Inflammatory macrophage (primary cell): ENCODE results near the gene PLEKHD1.

Experiments used
- DNase-seq, 2 donors: peaks; one replicate each; pipeline ENCODE4 v3.0.0-alpha.2; 2020 to 2022

PLEKHD1 gene

GRCh38 chr14:69519204-69520100, 34.9 kb downstream of the PLEKHD1 start:
- no peak for DNase-seq

GRCh38 chr14:69522026-69522425, 37.5 kb downstream of the PLEKHD1 start:
- no peak for DNase-seq

DNA sequence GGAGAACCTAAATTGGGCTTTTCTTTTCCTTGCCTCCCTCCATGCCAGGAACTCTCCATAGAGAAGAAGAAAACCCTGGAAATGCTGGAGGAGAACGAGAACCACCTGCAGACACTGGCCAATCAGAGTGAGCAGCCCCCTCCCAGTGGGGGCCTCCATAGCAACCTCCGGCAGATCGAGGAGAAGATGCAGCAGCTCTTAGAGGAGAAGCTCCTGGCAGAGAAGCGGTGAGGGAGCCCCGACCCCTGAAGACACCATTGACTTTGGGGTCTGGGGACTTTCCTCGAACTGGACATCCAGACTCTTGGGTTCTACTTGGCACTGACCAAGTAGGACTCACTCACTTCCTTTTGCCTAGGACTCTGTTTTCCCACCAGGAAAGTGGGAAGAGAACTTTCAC, 41.4 kb downstream of the PLEKHD1 start:
- DNase-seq, result no peak

DNA sequence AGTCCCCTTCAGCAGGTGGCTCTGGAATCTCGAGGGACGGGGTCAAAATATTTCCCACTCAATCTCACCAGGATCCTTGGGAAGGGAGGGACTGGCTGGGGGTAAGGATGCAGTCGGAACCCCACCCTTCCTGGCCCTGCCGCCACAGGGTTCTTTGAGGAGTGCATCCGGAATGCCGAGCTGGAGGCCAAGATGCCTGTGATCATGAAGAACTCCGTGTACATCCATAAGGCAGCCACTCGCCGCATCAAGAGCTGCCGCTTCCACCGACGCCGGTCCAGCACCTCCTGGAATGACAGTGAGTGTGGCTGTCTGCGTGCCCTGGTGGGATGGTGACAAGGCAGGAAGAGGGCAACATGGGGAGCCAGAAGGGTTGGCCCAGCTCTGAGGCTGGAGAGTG, 43.1 kb downstream of the PLEKHD1 start:
- DNase-seq, result no peak

DNA sequence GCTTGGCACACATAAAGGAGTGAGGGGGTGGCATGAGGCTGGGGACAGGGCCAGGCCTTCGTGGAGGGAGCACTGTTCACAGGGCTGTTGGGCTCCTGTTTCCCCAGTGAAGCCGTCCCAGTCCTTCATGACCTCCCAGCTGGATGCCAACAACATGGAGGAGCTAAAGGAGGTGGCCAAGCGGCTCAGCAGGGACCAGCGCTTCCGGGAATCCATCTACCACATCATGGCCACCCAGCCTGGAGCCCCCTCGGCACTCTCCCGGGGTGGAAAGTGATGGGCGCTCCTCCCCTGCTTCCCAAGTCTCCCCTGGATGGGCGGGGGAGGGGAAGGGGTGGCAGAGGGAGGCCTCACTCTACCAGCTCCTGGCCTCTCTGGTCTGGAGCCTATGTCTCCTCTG, 43.6 kb downstream of the PLEKHD1 start:
- DNase-seq, result no peak

- no peak for DNase-seq
Measured at GRCh38 chr14:69528930-69529329, 44.4 kb downstream of the PLEKHD1 start.

GRCh38 chr14:69529563-69529962, 45.0 kb downstream of the PLEKHD1 start:
- no peak for DNase-seq

DNA sequence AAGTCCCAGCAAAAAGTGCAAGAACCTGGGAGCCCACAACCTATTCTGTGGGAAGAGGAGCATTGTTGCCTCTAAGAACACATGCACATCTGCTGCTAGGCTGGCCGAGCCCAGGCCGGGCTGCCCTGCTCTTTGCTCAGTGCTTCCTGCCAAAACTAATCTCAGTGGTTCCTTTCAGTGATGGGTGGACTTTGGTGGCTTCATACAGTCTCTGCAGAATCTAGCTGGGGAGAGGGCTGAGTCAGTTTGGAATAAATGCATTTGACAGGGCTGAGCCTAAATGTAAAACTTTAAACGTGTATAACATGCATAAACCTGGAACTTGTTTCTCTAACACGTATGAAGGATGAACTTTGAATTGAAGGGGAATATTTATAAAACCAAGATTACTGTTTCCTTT, 45.6 kb downstream of the PLEKHD1 start:
- no peak for DNase-seq

GRCh38 chr14:69531135-69531534, 46.6 kb downstream of the PLEKHD1 start:
- DNase-seq, result no peak

DNA sequence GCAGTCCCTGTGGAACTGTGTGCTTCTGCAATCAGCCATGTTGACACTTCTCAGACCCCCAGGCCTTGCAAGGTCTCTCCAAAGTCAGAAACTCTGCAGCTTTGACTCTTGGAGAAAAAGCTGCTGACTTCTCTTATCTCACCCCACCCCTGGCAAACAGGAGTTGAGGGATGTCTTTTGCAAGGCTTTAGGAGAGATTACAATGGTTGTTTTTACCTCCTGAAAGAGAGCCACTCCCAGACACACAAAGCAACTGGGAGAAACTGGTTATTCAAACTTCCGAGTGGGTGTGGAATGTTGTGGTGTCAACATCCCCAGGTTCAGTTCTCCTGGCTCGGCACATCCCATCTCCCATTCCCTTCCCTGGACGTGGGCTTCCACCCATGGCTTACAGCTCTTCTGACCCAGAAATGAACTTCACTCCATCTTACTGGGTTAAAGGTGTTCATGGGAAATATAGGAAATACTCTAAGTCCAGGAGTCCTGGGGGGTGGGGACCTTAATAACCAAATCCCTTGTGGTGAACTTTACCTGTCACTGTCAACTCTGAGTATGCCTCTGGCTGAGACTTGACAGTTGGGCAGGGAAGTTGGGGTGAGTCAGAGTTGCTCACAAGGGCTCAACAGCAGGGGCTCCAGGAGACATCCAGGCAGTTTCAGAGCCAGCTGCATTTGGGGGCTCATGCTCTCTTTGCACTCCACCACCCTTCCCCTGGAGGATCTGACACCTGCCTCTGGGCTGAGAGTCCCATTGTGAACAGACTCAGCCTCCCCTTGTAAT, 48.2 kb downstream of the PLEKHD1 start:
- DNase-seq, result no peak

DNA sequence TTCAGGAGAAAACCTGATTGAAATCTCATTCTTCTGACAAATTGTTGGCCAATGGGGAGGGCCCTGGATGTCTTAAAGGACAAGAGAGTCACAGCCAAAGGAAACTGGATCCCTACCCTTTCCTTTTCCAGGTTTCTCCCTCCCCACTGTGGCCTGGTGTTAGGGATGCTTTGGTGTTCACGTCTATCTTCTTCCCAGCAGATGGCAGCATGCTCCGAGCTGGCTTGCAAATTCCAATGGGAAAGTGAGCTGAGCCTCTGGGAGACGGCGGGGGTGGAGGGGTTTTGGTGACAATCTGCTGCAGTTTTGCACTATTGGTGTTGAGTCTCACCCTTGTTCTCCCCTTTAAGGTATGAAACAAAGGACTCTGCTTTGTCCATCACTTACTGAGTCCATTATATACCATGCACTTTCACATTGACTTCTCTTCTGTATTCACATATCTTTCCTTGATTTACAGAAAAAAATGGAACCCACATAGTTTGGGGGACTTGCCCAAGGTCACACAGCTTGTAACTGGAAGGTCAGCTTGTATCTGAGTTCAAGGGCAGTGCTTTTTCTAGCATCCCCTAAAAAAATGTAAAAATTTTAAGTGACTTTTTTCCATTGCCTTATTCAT, 50.8 kb downstream of the PLEKHD1 start:
- peak; percentile 13 to 22 for DNase-seq

DNA sequence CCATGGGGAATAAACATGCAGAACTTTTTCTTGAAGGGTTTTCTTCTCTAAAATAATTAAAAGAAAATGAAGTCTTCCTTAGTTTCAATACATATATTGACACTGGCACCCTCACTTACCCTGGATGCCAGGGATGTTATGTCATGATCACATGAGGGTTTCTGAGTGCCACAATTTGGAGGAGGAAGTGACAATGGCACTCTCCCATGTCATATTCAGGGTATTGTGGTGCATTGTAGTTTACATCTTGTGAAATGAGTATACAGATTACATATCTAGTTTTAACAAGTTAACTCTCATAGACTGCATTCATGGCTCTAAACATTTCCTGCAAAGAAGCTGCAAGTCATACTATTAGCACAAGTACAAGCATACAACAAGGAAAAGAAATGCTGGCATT, 52.4 kb downstream of the PLEKHD1 start:
- peak; percentile 77 to 84 for DNase-seq

DNA sequence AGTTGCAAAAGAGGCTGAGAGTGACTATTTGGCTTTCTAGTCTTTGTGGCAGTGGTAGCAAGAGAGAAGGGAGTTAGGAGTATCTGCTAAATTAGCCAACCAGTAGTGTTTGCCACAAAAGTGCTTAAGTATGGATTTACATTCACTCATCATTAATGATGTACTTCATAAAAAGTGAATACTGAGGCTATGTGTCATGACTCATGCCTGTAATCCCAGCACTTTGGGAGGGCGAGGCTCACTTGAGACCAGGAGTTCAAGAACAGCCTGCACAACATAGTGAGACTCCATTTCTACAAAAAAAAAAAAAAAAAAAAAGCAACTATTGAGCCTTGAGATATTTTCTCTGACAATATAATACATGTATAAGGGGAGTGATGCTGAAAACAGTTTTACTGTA, 53.4 kb downstream of the PLEKHD1 start:
- no peak for DNase-seq

DNA sequence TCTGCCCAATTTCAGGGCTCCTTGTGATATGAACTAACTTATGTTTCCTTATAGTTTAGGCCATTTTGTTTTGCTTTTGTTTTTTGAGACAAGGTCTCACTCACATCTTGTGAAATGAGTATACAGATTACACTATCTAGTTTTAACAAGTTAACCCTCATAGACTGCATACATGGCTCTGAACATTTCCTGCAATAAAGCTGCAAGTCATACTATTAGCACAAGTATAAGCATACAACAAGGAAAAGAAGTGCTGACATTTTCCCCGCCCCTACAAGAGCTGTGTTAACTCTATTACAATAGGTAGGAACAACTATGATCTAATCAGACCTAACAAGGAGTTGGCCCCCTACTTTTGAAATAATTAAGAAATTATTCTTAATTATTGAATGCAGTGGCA, 54.2 kb downstream of the PLEKHD1 start:
- DNase-seq, result no peak

DNA sequence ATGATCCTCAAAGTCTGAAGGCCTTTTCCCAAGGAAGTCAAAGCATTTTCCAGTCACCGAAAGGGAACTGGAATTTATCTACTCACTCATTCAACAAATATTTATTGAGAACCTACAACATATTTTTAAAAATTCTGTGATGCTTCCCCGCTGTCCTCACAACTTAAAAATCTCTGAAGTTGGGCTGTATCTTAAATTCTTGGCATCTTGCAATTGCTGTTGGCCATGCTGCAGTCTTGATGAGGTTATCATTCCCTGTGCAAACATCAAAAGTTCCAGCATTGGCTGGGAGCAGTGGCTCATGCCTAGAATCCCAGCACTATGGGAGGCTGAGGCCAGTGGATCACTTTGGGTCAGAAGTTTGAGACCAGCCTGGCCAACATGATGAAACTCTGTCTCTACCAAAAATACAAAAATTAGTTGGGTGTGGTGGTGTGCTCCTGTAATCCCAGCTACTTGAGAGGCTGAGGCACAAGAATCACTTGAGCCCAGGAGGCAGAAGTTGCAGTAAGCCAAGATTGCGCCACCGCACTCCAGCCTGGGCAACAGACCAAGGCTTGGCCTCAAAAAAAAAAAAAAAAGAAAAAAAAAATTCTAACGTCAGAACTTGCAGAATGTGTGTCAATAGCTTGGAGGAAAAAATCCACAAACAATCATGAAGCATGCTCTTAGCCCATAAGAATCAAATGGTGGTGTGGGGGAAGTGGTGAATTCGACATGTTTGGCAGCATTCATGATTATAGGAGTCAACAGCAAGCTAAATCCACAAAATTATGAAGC, 55.3 kb downstream of the PLEKHD1 start:
- peak; percentile 57 to 89 for DNase-seq

DNA sequence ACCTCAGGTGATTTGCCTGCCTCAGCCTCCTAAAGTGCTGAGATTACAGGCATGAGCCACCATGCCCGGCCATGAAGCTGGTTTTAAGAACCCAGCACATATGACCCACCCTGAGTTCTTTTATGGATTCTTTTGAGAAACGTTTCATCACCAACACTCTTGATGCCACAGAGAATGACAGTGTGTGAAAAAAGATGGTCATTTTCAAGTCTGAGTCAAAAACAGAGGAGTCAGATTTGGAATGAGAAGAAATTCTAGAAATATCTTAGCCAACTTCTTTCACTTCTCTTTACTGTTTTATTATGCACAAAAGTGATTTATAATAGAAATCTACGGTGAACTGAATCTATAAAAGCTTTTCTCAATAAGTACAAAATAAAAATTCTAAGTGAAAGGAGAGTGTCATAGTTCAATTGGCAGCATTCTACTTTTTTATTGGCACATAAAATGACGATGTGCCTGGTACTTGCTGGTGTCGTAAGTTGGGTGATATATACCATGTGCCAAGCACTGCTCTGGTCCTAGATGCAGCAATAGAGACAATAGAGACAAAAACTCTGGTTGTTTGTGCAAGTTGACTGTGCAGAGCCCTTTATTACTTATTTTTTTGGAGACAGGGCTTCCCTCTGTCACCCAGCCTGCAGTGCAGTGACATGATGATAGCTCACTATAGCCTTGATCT, 56.3 kb downstream of the PLEKHD1 start:
- DNase-seq, result peak in 1 of 2 donors; percentile 37

DNA sequence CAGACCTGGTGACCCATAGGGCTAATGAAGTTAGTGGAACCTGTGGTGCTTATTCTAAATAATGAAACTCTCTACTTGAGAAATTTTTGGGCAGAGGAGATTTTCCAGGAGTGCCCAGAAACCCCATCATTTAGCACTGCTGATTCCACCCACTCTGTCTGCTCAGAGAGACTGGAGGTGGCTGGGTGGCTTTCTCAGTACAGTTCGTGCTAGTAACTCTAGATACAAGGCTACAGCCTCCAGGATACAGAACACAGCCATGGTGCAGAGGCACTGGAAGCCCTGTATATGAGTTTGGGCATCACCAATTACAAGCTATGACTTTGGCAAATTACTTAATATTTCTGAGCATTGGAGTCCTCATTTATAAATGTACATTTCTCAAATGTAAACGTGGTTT, 57.8 kb downstream of the PLEKHD1 start:
- no peak for DNase-seq

DNA sequence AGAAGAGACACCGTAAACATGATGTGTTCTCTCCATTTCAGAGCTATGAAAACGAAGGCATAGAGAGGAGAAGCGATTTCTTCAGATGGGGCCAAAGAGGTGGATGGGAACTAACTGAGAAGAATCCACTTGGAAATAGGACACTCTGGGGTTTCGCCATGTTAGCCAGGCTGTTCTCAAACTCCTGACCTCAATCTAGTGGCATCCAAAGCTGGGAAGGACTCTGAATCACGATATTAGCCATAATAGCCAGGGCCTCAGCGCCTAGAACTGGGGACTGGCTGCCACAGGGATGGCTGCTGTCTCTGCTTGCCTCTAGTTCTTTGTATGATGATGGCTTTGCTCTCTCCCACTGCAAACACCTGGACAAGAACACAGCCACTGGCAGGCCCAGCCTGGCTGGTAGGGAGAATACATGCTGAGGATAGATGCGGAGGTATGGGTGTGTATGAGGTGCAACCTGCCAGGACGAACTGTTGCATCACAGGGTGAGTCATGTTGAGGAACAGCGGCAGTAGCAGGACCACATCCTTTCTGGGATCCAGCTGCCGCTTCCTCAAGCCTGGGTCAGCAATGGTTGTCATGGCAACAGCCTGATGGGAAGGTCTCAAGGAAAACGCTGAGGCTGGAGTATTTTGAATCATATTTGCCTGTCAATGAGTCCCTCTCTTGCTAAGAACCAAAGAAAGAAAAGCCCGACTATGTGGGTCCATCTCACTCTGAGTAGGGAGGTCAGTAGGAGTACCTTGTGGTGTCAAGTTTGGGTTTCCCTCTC, 59.0 kb downstream of the PLEKHD1 start:
- peak; percentile 70 to 73 for DNase-seq

DNA sequence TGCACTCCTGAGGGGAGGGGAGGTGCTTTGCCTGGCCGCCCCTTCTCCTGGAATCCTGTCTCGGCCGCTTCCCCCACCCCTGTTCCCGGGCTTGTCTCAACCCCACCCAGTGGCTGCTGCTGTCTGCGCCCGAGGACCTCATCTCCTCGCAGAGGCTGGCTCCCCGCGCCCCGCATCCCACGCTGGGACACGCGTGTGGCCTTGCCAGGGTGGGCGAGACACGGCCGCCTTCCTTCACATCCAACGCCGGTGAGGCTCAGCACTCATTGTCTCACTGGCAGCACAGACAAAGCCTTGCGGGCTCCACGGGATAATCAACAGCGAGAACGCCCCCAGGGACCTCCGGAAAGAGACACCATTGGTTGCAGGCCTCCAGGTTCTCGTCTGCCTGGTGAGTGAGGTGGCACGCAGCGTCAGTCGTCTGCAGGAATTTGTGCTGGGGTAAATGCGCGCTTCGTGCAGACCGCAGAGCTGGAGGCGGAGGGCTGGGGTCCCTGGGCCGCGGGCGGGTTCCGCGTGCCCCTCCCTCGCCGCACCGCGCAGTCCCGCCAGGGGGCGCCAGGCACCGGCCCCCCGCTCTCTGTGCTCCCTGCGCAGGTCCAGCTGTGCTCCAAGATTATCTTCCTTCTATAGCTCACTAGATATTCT, 63.3 kb downstream of the PLEKHD1 start:
- no peak for DNase-seq

- DNase-seq, result no peak
Measured at GRCh38 chr14:69548566-69548965, 64.0 kb downstream of the PLEKHD1 start.

DNA sequence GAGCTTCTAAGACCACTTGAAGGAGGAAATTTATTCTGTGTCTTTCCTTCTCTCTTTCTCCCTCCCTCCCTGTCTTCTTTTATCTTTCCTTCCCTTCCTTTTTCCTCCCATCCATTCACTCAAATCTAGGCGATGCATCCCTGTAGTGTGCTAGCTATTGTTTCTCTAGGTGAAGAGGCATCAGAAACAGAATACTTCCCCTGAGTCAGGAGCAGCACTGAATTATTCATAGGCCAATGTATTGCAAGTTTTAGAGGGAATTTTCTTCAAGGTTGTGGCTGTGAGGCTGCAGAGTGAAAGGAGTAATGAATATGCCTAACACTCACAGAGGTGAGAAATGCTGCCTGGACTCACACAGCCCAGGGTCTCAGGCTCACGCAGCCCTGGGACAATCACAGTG, 67.0 kb downstream of the PLEKHD1 start:
- DNase-seq, result no peak
